AG10803 (cell line): Measurements from ENCODE around the gene FUT4.
"Not testable (repeated sequence)": the region's sequence is repeated elsewhere in the genome, so short reads cannot be mapped to it uniquely, and the experiment has no call there.

ENCODE experiments used
- DNase-seq: peaks from one replicate; pipeline ENCODE4 v3.0.0; 2010; ENCODE audit warnings: low read depth
- H3K4me3 ChIP-seq: 2 replicates; pipeline ENCODE4 v1.5.1; 2011; ENCODE audit warnings: mild to moderate bottlenecking, low read length, control low read depth
- TF ChIP-seq, protein P1 (sequence below): conservative IDR thresholded peaks from 2 replicates; pipeline ENCODE4 v1.5.1; 2011; ENCODE audit warnings: mild to moderate bottlenecking, low read length, control low read depth, inconsistent platforms

FUT4 gene, protein sequence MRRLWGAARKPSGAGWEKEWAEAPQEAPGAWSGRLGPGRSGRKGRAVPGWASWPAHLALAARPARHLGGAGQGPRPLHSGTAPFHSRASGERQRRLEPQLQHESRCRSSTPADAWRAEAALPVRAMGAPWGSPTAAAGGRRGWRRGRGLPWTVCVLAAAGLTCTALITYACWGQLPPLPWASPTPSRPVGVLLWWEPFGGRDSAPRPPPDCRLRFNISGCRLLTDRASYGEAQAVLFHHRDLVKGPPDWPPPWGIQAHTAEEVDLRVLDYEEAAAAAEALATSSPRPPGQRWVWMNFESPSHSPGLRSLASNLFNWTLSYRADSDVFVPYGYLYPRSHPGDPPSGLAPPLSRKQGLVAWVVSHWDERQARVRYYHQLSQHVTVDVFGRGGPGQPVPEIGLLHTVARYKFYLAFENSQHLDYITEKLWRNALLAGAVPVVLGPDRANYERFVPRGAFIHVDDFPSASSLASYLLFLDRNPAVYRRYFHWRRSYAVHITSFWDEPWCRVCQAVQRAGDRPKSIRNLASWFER

DNA sequence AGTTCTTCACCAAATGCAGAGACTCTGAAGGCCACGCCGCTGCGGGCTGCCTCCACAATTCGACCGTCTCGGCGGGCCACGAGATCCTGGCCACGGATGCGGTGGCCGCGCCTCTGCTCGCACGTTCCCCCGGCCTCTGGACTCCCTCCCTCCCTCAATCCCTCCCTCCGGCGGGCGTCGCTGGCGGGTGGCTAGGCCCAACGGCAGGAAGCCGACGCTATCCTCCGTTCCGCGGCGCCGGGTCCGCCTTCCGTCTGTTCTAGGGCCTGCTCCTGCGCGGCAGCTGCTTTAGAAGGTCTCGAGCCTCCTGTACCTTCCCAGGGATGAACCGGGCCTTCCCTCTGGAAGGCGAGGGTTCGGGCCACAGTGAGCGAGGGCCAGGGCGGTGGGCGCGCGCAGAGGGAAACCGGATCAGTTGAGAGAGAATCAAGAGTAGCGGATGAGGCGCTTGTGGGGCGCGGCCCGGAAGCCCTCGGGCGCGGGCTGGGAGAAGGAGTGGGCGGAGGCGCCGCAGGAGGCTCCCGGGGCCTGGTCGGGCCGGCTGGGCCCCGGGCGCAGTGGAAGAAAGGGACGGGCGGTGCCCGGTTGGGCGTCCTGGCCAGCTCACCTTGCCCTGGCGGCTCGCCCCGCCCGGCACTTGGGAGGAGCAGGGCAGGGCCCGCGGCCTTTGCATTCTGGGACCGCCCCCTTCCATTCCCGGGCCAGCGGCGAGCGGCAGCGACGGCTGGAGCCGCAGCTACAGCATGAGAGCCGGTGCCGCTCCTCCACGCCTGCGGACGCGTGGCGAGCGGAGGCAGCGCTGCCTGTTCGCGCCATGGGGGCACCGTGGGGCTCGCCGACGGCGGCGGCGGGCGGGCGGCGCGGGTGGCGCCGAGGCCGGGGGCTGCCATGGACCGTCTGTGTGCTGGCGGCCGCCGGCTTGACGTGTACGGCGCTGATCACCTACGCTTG, at the start of gene FUT4:
Gene FUT4, plus strand, starts transcription at position 227 of the 951 bp plus-strand sequence. Its CDS starts 213 bp downstream, at position 440.
- peak; percentile 85 for DNase-seq
- TF ChIP-seq, protein P1, sequence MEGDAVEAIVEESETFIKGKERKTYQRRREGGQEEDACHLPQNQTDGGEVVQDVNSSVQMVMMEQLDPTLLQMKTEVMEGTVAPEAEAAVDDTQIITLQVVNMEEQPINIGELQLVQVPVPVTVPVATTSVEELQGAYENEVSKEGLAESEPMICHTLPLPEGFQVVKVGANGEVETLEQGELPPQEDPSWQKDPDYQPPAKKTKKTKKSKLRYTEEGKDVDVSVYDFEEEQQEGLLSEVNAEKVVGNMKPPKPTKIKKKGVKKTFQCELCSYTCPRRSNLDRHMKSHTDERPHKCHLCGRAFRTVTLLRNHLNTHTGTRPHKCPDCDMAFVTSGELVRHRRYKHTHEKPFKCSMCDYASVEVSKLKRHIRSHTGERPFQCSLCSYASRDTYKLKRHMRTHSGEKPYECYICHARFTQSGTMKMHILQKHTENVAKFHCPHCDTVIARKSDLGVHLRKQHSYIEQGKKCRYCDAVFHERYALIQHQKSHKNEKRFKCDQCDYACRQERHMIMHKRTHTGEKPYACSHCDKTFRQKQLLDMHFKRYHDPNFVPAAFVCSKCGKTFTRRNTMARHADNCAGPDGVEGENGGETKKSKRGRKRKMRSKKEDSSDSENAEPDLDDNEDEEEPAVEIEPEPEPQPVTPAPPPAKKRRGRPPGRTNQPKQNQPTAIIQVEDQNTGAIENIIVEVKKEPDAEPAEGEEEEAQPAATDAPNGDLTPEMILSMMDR: no peak; the same call in 1 of the 2 replicates
- H3K4me3 ChIP-seq: peak within 1 kb of the TSS; percentile 67

DNA sequence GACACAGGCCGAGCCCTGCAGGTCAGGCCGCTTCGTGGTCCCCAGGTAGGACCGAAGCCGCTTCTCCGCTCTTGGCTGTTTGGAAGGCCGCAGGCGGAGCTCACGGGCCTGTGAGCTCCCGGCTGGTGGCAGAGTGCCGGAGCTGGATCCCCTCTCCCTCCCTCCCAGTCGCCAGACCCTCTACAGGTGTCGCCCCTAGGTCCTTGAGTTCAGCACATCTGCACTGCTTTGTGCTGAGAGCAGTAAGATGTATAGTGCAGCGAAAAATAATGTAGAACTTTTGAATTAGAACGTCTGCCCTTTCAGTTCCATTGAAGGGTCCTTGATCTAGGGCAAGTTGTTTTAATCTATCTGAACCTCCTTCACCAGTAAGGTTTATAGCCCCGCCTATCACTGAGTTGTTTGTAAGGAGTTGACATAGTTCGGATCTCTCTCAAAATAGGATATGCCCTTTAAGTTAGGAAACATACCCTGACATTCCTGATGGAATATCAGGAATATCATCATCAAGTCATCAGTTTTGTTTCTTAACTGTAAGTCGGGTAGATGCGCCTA, 49.5 kb upstream of the FUT4 start:
- TF ChIP-seq, protein P1: peak; percentile 8; the same call in 1 of the 2 replicates
- DNase-seq: no peak
- peak overlapping the region; percentile 90 for H3K4me3 ChIP-seq

DNA sequence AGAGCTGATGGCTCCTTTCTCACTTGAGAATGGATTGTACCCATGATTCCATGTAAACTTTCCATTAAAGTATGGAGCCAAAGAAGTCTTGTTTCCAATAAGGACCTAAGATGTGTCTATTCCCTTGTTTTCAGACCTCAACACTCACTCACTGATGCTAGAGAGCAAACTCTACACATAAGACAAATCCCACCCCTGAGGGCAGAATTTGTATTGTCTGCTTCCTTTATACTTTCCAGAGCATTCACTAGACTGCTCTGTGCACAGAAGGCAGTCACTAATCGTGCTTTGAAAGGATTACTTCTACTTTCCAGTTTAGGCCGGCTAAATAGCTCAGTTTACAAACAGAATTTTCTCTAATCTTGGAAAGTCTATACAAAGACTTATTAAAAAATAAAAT, 43.5 kb upstream of the FUT4 start:
- TF ChIP-seq, protein P1: no peak
- no peak for DNase-seq
- no peak overlapping the region for H3K4me3 ChIP-seq

DNA sequence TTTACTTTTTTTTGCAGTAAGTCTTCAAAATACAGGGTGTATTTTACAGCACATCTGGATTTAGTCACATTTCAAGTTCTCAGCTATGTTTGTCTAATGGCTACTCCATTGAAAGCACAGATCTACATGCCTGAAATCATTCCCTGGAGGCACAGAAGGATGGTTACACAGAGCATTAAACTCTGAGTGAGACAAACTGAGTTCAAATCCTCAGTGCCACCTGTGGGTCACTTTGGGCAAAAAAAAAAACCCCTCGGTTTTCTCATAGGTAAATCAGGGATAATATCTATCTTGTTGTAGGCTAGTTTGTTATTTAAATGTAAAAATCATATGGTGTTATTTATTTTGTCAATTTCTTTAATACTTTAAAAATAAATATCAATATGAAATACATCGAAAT, 42.2 kb upstream of the FUT4 start:
- TF ChIP-seq, protein P1: no peak
- DNase-seq: no peak
- no peak overlapping the region for H3K4me3 ChIP-seq

DNA sequence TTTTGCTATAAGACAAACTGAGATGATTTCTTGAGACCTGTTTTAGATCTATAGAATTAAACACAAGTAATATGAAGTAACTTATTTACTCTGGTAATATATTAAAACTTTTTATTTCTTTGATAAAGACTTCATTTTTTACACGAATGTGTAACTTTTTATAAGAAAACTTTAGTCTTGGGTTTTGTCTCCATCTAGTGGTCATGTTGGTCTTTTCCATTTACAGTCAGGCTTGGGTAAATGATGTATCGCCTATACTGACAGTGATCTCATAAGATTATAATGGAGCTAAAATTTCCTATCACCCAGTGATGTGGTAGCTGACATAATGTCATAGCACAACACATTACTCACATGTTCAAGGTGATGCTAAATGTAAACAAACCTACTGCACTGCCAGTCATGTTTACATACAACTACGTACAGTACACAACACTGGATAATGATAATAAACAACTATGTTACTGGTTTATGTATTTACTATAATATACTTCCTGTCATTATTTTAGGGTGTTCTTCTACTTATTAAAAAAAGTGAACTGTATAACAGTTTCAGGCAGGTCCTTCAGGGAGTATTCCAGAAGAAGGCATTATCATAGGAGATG, 38.9 kb upstream of the FUT4 start:
- TF ChIP-seq, protein P1: peak; percentile 77
- no peak overlapping the region for H3K4me3 ChIP-seq
- peak; percentile 59 for DNase-seq

DNA sequence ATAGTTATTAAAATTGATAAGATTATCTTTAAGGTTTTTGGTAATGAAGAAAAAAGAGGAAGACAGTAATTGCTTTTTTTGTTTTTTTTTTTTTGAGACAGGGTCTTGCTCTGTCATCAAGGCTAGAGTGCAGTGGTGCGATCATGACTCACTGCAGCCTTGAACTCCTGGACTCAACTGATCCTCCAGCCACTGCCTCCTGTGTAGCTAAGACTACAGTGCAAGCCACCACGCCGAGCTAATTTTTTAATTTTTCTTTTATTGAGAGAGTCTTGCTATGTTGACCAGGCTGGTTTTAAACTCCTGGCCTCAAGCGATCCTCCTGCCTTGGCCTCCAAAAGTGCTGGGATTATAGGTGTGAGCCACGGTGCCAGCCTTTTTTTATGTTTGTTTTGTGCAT, 37.2 kb upstream of the FUT4 start:
- not testable (repeated sequence) for H3K4me3 ChIP-seq, DNase-seq

DNA sequence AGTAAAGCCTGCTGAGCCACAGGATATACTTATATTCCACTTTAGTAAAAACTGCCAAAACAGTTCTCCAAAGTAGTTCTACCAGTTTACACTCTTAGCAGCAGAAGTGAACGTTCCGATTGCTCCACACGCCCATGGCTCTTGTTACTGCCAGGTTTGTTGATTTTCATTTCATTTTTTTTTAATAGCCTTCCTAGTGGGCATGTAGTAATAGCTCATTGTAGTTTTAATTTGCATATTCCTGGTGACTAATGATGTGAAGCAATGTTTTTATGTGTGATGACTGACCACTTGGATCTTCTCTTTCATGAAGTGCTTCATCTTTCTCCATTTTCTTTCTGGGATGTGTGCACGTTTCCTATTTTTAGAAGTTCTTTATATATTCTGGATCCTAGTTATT, 36.2 kb upstream of the FUT4 start:
- DNase-seq: no peak
- TF ChIP-seq, protein P1: no peak
- no peak overlapping the region for H3K4me3 ChIP-seq
